GM06990 (cell line): ENCODE data around the gene FAM210B.

ENCODE experiments used
- DNase-seq: peaks from one replicate; pipeline ENCODE4 v3.0.0-alpha.2; 2011; ENCODE audit not compliant: insufficient read length; ENCODE audit errors: extremely low read depth
- H3K27me3 ChIP-seq: replicated peaks from 2 replicates; pipeline ENCODE4 v1.6.0; 2011; ENCODE audit warnings: low read length; ENCODE audit not compliant: control insufficient read depth, insufficient read depth
- H3K36me3 ChIP-seq: 2 replicates; pipeline ENCODE4 v1.5.1; 2011; ENCODE audit warnings: low read length; ENCODE audit not compliant: control insufficient read depth, insufficient read depth
- H3K4me3 ChIP-seq: replicated peaks from 2 replicates; pipeline ENCODE4 v1.5.1; 2011; ENCODE audit warnings: low read depth, mild to moderate bottlenecking, control low read depth, low read length
- CTCF ChIP-seq: IDR thresholded peaks from 2 replicates; pipeline ENCODE4 v1.5.1; 2011; ENCODE audit warnings: low read length, control low read depth, mild to moderate bottlenecking, inconsistent platforms; ENCODE audit not compliant: insufficient read depth, poor library complexity, severe bottlenecking

Gene FAM210B

DNA sequence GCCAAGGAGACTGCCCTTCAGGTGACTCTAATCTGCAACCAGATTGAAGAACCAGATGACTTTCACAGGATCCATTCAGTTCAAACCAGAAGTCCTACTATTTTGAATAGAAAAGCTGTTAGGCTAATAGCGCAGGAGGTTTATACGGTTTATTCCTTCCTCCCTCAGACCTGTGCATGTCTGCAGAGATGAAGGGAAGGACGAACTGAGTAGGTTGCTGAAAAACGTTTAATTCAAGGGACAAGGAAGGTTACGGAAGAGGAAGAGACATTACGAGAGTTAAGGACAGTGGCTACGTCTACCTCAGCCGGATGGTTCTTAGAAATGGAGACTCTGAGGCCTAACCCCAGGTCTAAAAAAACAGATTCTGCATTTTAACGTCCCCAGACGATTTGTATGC is 32.3 kb downstream of the FAM210B start:
- Histone ChIP-seq H3K36me3 (peaks cover 10% of the 10 kb centered on the region), H3K4me3 (peak overlapping the region; percentile 87), H3K27me3 (no peaks in the 10 kb centered on the region)
- no peak for TF ChIP-seq CTCF
- DNase-seq: no peak

GRCh38 chr20:56391596-56392131 is 32.9 kb downstream of the FAM210B start:
- Histone ChIP-seq H3K27me3 (no peaks in the 10 kb centered on the region), H3K4me3 (peak overlapping the region; percentile 87), H3K36me3 (peaks cover 9% of the 10 kb centered on the region)
- peak; percentile 4 for DNase-seq
- TF ChIP-seq CTCF: no peak

DNA sequence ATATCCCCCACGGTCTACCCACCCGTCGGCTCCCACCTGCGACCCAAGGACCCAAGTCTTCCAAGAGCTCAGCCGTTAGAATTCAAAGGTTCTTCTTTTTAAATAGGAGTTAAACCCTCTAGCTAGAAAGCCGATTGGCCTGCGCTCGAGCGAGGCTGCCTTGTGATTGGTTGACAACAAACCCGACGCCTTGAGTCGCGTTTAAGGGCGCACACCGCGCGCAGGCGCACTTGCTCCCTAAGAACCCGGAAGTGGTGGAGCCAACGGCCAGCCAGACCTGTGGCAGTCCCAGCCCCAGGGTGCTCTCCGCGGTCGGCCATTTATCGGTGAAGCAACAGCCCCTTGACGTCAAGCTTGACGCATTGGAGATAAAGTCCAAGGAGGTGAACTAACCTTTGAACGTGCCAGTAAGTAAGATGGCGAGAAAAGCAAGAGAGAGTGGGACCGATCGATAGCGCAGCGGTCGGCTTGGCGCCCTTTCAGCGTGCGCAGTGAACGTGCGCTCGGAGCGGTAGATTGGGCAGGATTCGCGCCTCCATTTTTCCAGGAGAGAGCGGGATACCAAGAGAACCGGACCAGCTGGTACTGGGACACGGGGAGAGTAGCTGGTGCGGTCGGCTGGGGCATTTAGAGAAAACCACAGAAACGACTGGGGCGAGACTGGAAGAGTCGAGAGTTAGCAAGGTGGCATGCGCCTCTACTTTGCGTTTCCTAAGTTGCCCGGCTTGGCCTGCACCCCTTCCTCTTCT is 33.5 kb downstream of the FAM210B start, which contains the start of the genes AURKA and CSTF1:
AURKA (minus strand) TSS at position 84 of the 749 bp plus-strand sequence. CDS start 4,018 bp downstream, outside the sequence.
CSTF1 (plus strand) TSS at position 514 of the 749 bp plus-strand sequence. CDS start 2,908 bp downstream, outside the sequence.
- Histone ChIP-seq H3K4me3 (peak within 1 kb of the TSS; percentile 87), H3K36me3 (peaks cover 11% of the 10 kb centered on the region), H3K27me3 (no peaks in the 10 kb centered on the region)
- TF ChIP-seq CTCF: no peak
- DNase-seq: peak; percentile 99

DNA sequence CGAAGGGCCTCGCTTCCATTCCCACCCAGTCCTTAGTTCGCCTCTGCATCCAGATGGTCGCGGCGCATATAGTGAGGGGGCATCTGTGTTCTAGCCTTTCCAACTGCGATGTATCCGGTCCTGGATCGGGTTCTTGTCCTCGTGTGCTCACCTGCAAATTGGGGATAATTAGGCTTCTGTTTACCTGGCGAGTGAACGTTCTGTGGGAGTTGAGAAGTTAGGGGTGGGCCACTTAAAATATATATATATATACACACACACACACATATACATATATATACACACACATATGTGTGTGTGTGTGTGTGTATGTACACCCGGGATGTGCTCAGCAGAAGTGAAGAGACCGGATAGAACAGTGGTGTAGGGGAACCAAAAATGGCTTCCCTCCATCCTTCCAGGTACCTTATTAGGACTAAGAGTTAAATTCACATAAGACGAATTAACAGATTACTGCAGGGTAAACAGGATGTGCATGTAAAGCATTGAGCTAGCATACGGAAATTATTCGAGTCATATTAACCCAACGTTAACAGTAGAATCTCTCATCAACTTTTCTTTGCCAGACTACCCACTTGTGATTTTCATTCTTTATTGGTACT is 34.2 kb downstream of the FAM210B start:
- Histone ChIP-seq H3K27me3 (no peaks in the 10 kb centered on the region), H3K4me3 (peak overlapping the region; percentile 87), H3K36me3 (peaks cover 13% of the 10 kb centered on the region)
- no peak for TF ChIP-seq CTCF
- DNase-seq: no peak

GRCh38 chr20:56393653-56394052 is 34.9 kb downstream of the FAM210B start:
- H3K36me3 ChIP-seq: peaks cover 13% of the 10 kb centered on the region
- no peak for DNase-seq
- TF ChIP-seq CTCF: no peak
- peak overlapping the region; percentile 87 for H3K4me3 ChIP-seq
- no peaks in the 10 kb centered on the region for H3K27me3 ChIP-seq
